ENCODE results near the gene TASP1. TPM values are rescaled to one million over a fixed set of nuclear protein-coding genes. Genes with fewer than 3 reads are reported as not detected.
"Not testable (repeated sequence)": the region's sequence is repeated elsewhere in the genome, so short reads cannot be mapped to it uniquely, and the experiment has no call there.

The TASP1 gene
- total RNA-seq, 4 donors from 2014 or later = 3.0 to 18.1 (median 12.9) TPM

- Histone ChIP-seq H3K4me1 (no peaks in the 10 kb centered on the region), H3K4me3 (no peak overlapping the region), H3K27me3 (no peaks in the 10 kb centered on the region), H3K9me3 (no peaks in the 10 kb centered on the region), H3K27ac (no peak overlapping the region), H3K36me3 (no peaks in the 10 kb centered on the region)
- TF ChIP-seq EP300 (IDR thresholded peaks at IDR 0.05; ENCODE audit: low read depth) = no peak
- TF ChIP-seq POLR2A (IDR thresholded peaks at IDR 0.05) = no peak
- TF ChIP-seq CTCF (IDR thresholded peaks at IDR 0.05) = no peak
- TF ChIP-seq POLR2AphosphoS5 (IDR thresholded peaks at IDR 0.05) = no peak
- DNase-seq = no peak
- intact Hi-C loops (cut with DNase I; ENCODE audit: low total_unique reads) (no loop called here), in situ Hi-C loops (cut with MboI; ENCODE audit: low pct_ligation_motif_present in 1 of 4, low pct_unique_long_range_greater_than_20kb in 1 of 4, low sequenced_read_pairs in 3 of 4) (no loop called here)
- WGBS, 2 donors (ENCODE audit: low coverage in 1 of 2) = 49 to 50% methylated on average over 3 to 7 of the region's 7 CpGs
These were observed 27.1 kb upstream of the TASP1 start for GRCh38 chr20:13665709-13666395.

GRCh38 chr20:13661070-13661685 is 22.4 kb upstream of the TASP1 start:
- Histone ChIP-seq H3K9me3 (no peaks in the 10 kb centered on the region), H3K27me3 (no peaks in the 10 kb centered on the region), H3K27ac (no peak overlapping the region), H3K4me1 (no peaks in the 10 kb centered on the region), H3K4me3 (no peak overlapping the region), H3K36me3 (no peaks in the 10 kb centered on the region)
- in situ Hi-C loops (cut with MboI; ENCODE audit: low pct_ligation_motif_present in 1 of 4, low pct_unique_long_range_greater_than_20kb in 1 of 4, low sequenced_read_pairs in 3 of 4) = no loop called here
- TF ChIP-seq CTCF (IDR thresholded peaks at IDR 0.05) (no peak), POLR2A (IDR thresholded peaks at IDR 0.05) (no peak)
- no peak for DNase-seq
- intact Hi-C loops (cut with DNase I; ENCODE audit: low total_unique reads) = no loop called here
- 56 to 69% methylated on average over 5 to 11 of the region's 11 CpGs for WGBS, 2 donors (ENCODE audit: low coverage in 1 of 2)

GRCh38 chr20:13659288-13659687 is 20.6 kb upstream of the TASP1 start:
- in situ Hi-C loops (cut with MboI; ENCODE audit: low pct_ligation_motif_present in 1 of 4, low pct_unique_long_range_greater_than_20kb in 1 of 4, low sequenced_read_pairs in 3 of 4) (no loop called here), intact Hi-C loops (cut with DNase I; ENCODE audit: low total_unique reads) (no loop called here)
- Histone ChIP-seq H3K27ac (no peak overlapping the region), H3K4me1 (no peaks in the 10 kb centered on the region), H3K36me3 (no peaks in the 10 kb centered on the region), H3K4me3 (no peak overlapping the region), H3K9me3 (no peaks in the 10 kb centered on the region), H3K27me3 (no peaks in the 10 kb centered on the region)
- 77% methylated on average over 3 of the region's 3 CpGs; no CpG with 5 or more reads in 1 of the 2 donors for WGBS, 2 donors (ENCODE audit: low coverage in 1 of 2)
- TF ChIP-seq POLR2A (IDR thresholded peaks at IDR 0.05) = no peak
- no peak for TF ChIP-seq POLR2AphosphoS5 (IDR thresholded peaks at IDR 0.05)
- TF ChIP-seq CTCF (IDR thresholded peaks at IDR 0.05) = no peak
- no peak for DNase-seq

GRCh38 chr20:13658060-13658459 is 19.3 kb upstream of the TASP1 start:
- H3K36me3 ChIP-seq; in situ Hi-C loops (cut with MboI; ENCODE audit: low pct_ligation_motif_present in 1 of 4, low pct_unique_long_range_greater_than_20kb in 1 of 4, low sequenced_read_pairs in 3 of 4); H3K4me3 ChIP-seq; H3K9me3 ChIP-seq; intact Hi-C loops (cut with DNase I; ENCODE audit: low total_unique reads); H3K27me3 ChIP-seq; H3K27ac ChIP-seq; DNase-seq; H3K4me1 ChIP-seq: not testable (repeated sequence)
- 91 to 100% methylated on average over 2 to 5 of the region's 5 CpGs for WGBS, 2 donors (ENCODE audit: low coverage in 1 of 2)

All from transverse colon (tissue), 4 donors.